Activated CD8-positive, alpha-beta T cell treated with anti-CD3 and anti-CD28 coated beads, Interleukin-2, amount 10 ng/mL, durations not matched to agents 7 days and 5 days (primary cell): Measurements from ENCODE around the gene FAM227B. TPM values are rescaled to one million over a fixed set of nuclear protein-coding genes. Genes with fewer than 3 reads are reported as not detected.
"Not testable (repeated sequence)": the region's sequence is repeated elsewhere in the genome, so short reads cannot be mapped to it uniquely, and the experiment has no call there.

ENCODE experiments used
- ATAC-seq: fragments of 150-1000 bp; cut with Tn5 transposase; one replicate; pipeline ENCODE4 v1.10.0; 2021; ENCODE audit warnings: moderate library complexity
- CTCF ChIA-PET: fragments of 350-600 bp; sonication (Branson Sonifier 250); formaldehyde crosslinking; loops from one replicate; lab custom pipeline; 2021; ENCODE audit warnings: antibody characterized with exemption; lab: Charles Lee
- POLR2A ChIA-PET: fragments of 350-600 bp; sonication (Branson Sonifier 250); formaldehyde crosslinking; loops from one replicate; lab custom pipeline; 2021; ENCODE audit warnings: antibody characterized with exemption; lab: Charles Lee
- DNase-seq: peaks from one replicate; pipeline ENCODE4 v3.0.0-alpha.2; 2020
- H3K27ac Mint-ChIP-seq: one replicate; pipeline ENCODE4 v1.8.0; 2021; ENCODE audit warnings: mild to moderate bottlenecking, mixed read lengths
- H3K27me3 Mint-ChIP-seq: one replicate; pipeline ENCODE4 v1.8.0; 2021; ENCODE audit warnings: low read depth, mixed read lengths
- H3K36me3 Mint-ChIP-seq: one replicate; pipeline ENCODE4 v1.8.0; 2021; ENCODE audit warnings: low read depth, mixed read lengths
- H3K4me1 Mint-ChIP-seq: one replicate; pipeline ENCODE4 v1.8.0; 2021; ENCODE audit warnings: low read depth, mixed read lengths
- H3K4me3 Mint-ChIP-seq: one replicate; pipeline ENCODE4 v1.8.0; 2021; ENCODE audit warnings: mild to moderate bottlenecking, mixed read lengths
- H3K9me3 Mint-ChIP-seq: one replicate; pipeline ENCODE4 v1.8.0; 2022; ENCODE audit warnings: mixed read lengths; ENCODE audit not compliant: insufficient read depth
- total RNA-seq, 2 experiments: library from RNA; stranded (reverse); gene quantifications; one replicate each; pipeline ENCODE4 v1.2.3, GENCODE V29; 2021

FAM227B gene
- total RNA-seq, 2 experiments from 2014 or later, result 3.2 to 3.7 TPM

DNA sequence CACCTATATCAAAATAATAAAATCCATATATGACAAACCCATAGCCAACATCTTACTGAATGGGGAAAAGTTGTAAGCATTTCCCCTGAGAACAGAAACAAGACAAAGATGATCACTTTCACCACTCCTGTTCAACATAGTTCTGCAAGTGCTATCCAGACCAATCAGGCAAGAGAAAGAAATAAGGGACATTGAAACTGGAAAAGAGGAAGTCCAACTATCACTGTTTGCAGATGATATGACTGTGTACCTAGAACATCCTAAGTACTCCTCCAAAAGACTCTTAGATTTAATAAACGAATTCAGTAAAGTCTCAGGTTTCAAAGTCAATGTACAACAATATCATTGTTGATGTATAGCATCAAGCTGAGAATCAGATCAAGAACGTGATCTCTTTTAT is 233.1 kb downstream of the FAM227B start:
- Mint-ChIP-seq H3K4me1 (no peaks in the 10 kb centered on the region), H3K27ac (no peak overlapping the region), H3K27me3 (peaks cover 2% of the 10 kb centered on the region), H3K4me3 (no peak overlapping the region), H3K36me3 (no peaks in the 10 kb centered on the region), H3K9me3 (no peaks in the 10 kb centered on the region)
- ChIA-PET POLR2A (no interaction called here), CTCF (no interaction called here)
- DNase-seq (no peak), ATAC-seq (no peak)

DNA sequence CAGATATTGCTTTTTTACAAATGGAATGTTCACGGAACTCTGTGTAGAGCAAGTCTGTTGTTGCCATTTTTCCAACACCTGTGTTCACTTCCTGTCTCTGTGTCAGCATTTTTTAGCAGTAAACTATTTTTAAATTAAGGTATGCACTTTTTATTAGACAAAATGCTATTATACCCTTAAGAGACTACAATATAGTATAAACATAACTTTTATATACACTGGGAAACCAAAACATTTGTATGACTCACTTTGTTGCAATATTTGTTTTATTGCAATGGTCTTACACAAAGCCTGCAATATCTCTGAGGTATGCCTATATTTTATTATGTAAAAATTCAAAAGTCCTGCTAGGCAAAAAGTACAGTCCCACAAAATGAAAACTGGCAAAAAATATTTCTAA is 237.4 kb downstream of the FAM227B start:
- ATAC-seq, result no peak
- peaks cover 2% of the 10 kb centered on the region for H3K27me3 Mint-ChIP-seq

DNA sequence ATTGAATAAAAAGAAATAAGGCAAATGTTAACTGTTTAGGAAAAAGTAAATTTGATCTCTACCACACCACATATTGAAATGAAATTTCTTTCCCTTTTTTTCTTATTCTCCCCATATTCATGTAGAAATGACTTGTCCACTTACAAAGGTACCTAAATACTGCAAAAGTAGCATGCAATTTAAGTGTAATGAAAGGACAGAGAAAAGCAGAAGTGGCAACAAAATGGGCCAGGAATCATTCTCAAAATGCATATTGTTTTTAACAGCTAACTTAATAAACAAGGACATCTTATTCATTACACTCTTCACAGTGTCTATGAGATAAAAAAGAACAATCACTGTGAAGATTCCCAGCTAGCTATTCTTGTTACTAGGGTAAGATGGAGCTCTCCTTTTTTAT is 238.2 kb downstream of the FAM227B start:
- Mint-ChIP-seq H3K4me3 (no peak overlapping the region), H3K36me3 (no peaks in the 10 kb centered on the region), H3K9me3 (no peaks in the 10 kb centered on the region), H3K27ac (no peak overlapping the region), H3K27me3 (peaks cover 7% of the 10 kb centered on the region), H3K4me1 (no peaks in the 10 kb centered on the region)
- ATAC-seq, result no peak
- ChIA-PET CTCF (no interaction called here), POLR2A (no interaction called here)
- DNase-seq, result no peak

More for the DNA sequence above, 237.4 kb downstream of the FAM227B start:
- H3K27ac Mint-ChIP-seq, result no peak overlapping the region
- H3K4me3 Mint-ChIP-seq, result no peak overlapping the region
- DNase-seq, result no peak
- H3K4me1 Mint-ChIP-seq, result no peaks in the 10 kb centered on the region
- CTCF ChIA-PET, result no interaction called here
- POLR2A ChIA-PET, result no interaction called here
- no peaks in the 10 kb centered on the region for H3K9me3 Mint-ChIP-seq
- H3K36me3 Mint-ChIP-seq, result no peaks in the 10 kb centered on the region

DNA sequence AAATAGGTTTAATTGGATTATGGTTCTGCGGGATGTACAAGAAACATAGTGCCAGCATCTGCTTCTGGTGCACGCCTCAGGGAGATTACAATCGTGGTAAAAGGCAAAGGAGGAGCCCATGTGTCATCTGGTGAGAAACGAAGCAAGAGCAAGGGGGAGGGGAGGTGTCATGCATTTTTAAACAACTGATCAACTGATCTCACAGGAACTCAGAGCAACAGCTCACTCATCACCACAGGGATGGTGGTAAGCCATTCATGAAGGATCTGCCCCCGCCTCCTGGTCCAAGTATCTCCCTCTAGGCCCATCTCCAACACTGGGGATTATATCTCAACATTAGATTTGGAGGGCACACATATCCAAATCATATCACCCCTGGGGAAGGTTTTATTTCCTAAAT is 239.7 kb downstream of the FAM227B start:
- no peaks in the 10 kb centered on the region for H3K9me3 Mint-ChIP-seq
- POLR2A ChIA-PET, result no interaction called here
- no peak for ATAC-seq
- DNase-seq, result no peak
- CTCF ChIA-PET, result no interaction called here
- H3K27me3 Mint-ChIP-seq, result peaks cover 7% of the 10 kb centered on the region
- H3K4me1 Mint-ChIP-seq, result no peaks in the 10 kb centered on the region
- no peaks in the 10 kb centered on the region for H3K36me3 Mint-ChIP-seq
- no peak overlapping the region for H3K27ac Mint-ChIP-seq
- no peak overlapping the region for H3K4me3 Mint-ChIP-seq

DNA sequence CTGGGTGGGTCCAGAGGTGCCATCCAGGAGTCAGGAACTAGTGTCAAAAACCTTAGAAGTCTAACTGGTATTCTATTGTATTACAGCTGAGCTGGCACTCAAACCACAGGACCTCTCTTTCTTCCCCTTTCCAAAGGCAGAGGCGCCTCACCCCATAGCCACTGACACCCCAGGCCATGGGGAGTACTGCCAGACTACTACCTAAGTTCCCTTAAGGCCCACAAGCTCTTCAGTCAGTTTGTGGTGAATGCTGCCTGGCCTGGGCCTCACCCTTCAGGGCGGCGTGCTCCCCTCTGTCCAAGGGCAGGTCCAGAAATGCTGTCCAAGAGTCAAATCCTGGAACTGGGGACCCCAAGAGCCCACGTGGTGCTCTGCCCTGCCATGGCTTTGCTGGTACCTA is 240.6 kb downstream of the FAM227B start:
- CTCF ChIA-PET, result no interaction called here
- Mint-ChIP-seq H3K4me1 (no peaks in the 10 kb centered on the region), H3K36me3 (no peaks in the 10 kb centered on the region), H3K27ac (no peak overlapping the region), H3K4me3 (no peak overlapping the region), H3K9me3 (no peaks in the 10 kb centered on the region), H3K27me3 (peaks cover 7% of the 10 kb centered on the region)
- POLR2A ChIA-PET, result no interaction called here
- ATAC-seq (no peak), DNase-seq (no peak)

DNA sequence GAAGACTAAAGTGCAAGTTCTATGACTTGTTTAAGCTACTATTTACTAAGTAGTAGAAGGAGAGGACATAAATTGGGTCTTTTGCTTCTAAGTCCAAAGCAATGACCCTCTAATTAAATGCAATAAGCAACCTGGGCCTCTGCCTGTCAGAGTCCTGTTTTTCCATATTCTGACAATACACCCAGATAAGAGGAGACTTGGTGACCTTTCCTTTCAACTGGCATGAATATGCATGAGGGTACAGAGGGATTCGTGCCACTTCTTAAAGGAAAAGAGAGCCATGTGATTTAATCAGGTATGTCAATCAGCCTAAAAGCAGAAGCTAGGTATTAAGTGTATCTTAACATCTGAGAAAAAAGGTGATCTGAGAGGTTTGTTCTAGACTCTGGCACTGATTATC is 248.3 kb downstream of the FAM227B start:
- H3K4me3 Mint-ChIP-seq, result no peak overlapping the region
- no peak overlapping the region for H3K27ac Mint-ChIP-seq
- no peak for ATAC-seq
- CTCF ChIA-PET, result no interaction called here
- no peaks in the 10 kb centered on the region for H3K4me1 Mint-ChIP-seq
- no peaks in the 10 kb centered on the region for H3K36me3 Mint-ChIP-seq
- DNase-seq, result no peak
- no peaks in the 10 kb centered on the region for H3K27me3 Mint-ChIP-seq
- no peaks in the 10 kb centered on the region for H3K9me3 Mint-ChIP-seq
- POLR2A ChIA-PET, result no interaction called here

DNA sequence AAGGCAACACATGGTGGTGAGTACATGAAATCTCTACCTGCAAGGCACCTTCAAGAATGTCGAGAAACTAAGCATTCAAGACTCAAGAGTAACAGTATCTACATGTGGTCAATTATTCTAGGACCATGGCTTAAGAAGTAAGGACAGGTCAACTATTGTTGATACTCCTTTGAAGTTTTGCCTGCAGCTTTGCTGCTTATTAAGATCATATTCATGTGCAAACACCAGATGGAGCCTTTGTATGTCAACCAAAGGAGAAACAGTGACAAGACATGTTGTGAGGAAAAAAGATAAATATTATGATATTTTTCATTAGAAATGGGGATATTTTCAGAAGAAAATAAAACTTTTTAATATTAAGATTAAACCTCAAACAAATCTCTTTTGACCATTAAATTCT is 249.8 kb downstream of the FAM227B start:
- ChIA-PET POLR2A (no interaction called here), CTCF (no interaction called here)

DNA sequence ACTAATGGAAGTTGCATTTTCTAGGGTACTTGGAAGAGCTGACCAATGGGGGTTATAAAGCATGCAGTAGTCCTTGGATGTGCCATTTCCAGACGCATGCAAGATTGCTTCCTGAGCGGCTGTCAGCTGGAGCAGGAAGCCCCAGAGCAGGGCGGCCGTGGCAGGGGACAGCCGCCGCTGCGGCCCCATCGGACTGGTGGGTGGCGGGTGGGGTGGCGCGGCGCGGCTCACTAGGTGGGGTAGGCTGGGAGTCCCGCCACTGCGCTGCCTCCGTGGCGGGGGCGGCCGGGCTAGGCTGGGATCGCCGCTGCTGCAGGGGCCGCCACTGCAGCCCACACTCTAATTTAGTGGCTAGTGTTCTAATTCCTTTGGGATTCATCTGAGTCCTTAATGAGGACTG is 254.1 kb downstream of the FAM227B start:
- ChIA-PET CTCF (no interaction called here), POLR2A (no interaction called here)
- no peaks in the 10 kb centered on the region for H3K27me3 Mint-ChIP-seq
- DNase-seq, result no peak
- H3K36me3 Mint-ChIP-seq, result no peaks in the 10 kb centered on the region
- H3K27ac Mint-ChIP-seq, result no peak overlapping the region
- no peak overlapping the region for H3K4me3 Mint-ChIP-seq
- H3K4me1 Mint-ChIP-seq, result no peaks in the 10 kb centered on the region
- no peaks in the 10 kb centered on the region for H3K9me3 Mint-ChIP-seq
- no peak for ATAC-seq

More for the DNA sequence above, 249.8 kb downstream of the FAM227B start:
- Mint-ChIP-seq H3K27me3 (no peaks in the 10 kb centered on the region), H3K4me3 (no peak overlapping the region), H3K27ac (no peak overlapping the region), H3K36me3 (no peaks in the 10 kb centered on the region), H3K4me1 (no peaks in the 10 kb centered on the region), H3K9me3 (no peaks in the 10 kb centered on the region)
- DNase-seq (no peak), ATAC-seq (no peak)

DNA sequence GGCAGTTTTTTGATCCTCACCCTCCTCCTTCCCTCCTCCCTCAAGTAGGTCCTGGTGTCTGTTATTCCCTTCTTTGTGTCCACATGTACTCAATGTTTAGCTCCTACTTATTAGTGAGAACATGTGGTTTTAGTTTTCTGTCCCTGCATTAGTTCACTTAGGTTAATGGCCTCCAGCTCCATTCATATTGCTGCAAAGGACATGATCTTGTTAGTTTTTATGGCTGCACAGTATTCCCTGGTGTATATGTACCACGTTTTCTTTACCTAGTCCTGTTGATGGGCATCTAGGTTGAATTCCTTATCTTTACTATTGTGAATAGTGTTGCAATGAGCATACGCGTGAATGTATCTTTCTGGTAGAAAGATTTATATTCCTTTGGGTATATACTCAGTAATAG is 259.2 kb downstream of the FAM227B start:
- H3K27ac Mint-ChIP-seq, result no peak overlapping the region
- POLR2A ChIA-PET, result no interaction called here
- H3K27me3 Mint-ChIP-seq, result no peaks in the 10 kb centered on the region
- H3K9me3 Mint-ChIP-seq, result no peaks in the 10 kb centered on the region
- CTCF ChIA-PET, result no interaction called here
- H3K4me3 Mint-ChIP-seq, result no peak overlapping the region
- DNase-seq (no peak), ATAC-seq (no peak)
- H3K4me1 Mint-ChIP-seq, result no peaks in the 10 kb centered on the region
- H3K36me3 Mint-ChIP-seq, result no peaks in the 10 kb centered on the region

DNA sequence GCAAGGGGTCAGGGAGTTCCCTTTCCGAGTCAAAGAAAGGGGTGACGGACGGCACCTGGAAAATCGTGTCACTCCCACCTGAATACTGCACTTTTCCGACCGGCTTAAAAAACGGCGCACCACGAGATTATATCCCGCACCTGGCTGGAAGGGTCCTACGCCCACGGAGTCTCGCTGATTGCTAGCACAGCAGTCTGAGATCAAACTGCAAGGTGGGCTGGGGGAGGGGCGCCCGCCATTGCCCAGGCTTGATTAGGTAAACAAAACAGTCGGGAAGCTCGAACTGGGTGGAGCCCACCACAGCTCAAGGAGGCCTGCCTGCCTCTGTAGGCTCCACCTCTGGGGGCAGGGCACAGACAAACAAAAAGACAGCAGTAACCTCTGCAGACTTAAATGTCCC is 266.2 kb downstream of the FAM227B start:
- H3K9me3 Mint-ChIP-seq, H3K4me3 Mint-ChIP-seq, DNase-seq, H3K27me3 Mint-ChIP-seq, H3K4me1 Mint-ChIP-seq, H3K27ac Mint-ChIP-seq, POLR2A ChIA-PET, CTCF ChIA-PET, H3K36me3 Mint-ChIP-seq, ATAC-seq: not testable (repeated sequence)

DNA sequence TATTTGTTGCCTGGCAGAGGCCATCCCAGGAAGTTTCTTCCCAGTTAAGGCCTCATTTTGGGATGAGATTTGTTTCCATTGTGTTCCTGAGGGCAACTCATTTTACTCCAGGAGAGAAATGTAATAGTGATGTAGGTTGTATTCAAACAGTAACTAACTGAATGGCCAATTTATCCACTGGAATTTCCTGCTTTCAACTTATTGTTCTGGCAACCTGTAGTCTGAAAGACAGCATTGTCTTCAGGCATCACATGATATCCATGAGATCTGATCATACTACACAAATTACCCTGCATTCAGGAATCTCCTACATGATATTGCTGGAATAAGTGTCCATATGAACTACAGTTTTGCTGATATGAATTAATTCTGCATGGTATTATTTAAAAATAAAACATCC is 277.1 kb downstream of the FAM227B start:
- Mint-ChIP-seq H3K36me3 (peaks cover 11% of the 10 kb centered on the region), H3K27ac (no peak overlapping the region), H3K9me3 (peaks cover 8% of the 10 kb centered on the region), H3K4me3 (no peak overlapping the region), H3K27me3 (no peaks in the 10 kb centered on the region), H3K4me1 (no peaks in the 10 kb centered on the region)
- CTCF ChIA-PET, result no interaction called here
- no peak for DNase-seq
- POLR2A ChIA-PET, result no interaction called here
- no peak for ATAC-seq

DNA sequence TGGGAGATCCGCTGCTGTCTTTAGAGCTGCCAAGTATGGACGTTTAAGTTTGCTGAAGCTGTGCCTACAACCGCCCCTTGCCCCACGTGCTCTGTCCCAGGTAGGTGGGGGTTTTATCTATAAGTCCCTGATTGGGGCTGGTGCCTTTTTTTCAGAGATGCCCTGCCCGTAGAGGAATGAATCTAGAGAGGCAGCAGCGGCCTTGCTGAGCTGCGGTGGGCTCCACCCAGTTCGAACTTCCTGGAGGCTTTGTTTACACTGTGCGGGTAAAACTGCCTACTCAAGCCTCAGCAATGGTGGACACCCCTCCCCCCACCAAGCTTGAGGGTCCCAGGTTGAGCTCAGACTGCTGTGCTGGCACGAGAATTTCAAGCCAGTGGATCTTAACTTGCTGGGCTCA is 281.0 kb downstream of the FAM227B start:
- H3K27me3 Mint-ChIP-seq, result no peaks in the 10 kb centered on the region
- no peak for ATAC-seq
- H3K36me3 Mint-ChIP-seq, result peaks cover 7% of the 10 kb centered on the region
- H3K4me3 Mint-ChIP-seq, result no peak overlapping the region
- H3K4me1 Mint-ChIP-seq, result no peaks in the 10 kb centered on the region
- H3K27ac Mint-ChIP-seq, result no peak overlapping the region
- ChIA-PET POLR2A (no interaction called here), CTCF (no interaction called here)
- DNase-seq, result no peak
- peaks cover 3% of the 10 kb centered on the region for H3K9me3 Mint-ChIP-seq

DNA sequence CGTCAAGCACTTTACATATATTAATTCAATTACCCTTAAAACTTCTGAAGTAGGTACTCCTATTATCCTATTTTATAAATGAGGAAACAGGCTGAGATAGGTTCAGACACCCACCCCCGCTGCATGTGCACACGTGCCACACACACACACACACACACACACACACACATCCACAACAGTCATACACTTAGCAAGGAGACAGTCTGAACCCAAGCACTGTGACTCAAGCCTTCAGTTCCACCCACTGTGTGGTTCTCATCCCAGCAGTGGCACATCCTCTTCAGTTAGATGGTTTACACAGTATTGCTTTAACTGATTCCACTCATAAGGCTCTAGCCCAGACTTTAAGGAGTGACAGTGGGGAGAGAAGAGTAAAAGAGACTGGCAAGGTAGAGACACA is 288.7 kb downstream of the FAM227B start:
- ATAC-seq (no peak), DNase-seq (no peak)
- Mint-ChIP-seq H3K9me3 (no peaks in the 10 kb centered on the region), H3K4me3 (no peak overlapping the region), H3K27ac (no peak overlapping the region), H3K36me3 (peaks cover 5% of the 10 kb centered on the region), H3K27me3 (no peaks in the 10 kb centered on the region), H3K4me1 (no peaks in the 10 kb centered on the region)
- POLR2A ChIA-PET, result no interaction called here
- CTCF ChIA-PET, result no interaction called here
